Endothelial cell of umbilical vein (primary cell): ENCODE results near the gene LAG3. TPM values are rescaled to one million over a fixed set of nuclear protein-coding genes. Genes with fewer than 3 reads are reported as not detected.

ENCODE experiments used
- BruUV-seq: library from RNA; stranded (reverse); fragments of 400-500 nt; replicated peaks from 2 replicates; lab custom pipeline; 2021; lab: Mats Ljungman, UMichigan
- CTCF ChIA-PET: fragments of 300-600, 350-600 bp; sonication (Branson Sonifier 250); formaldehyde crosslinking; loops from one replicate; lab custom pipeline; 2021; ENCODE audit warnings: antibody characterized with exemption, inconsistent platforms; lab: Charles Lee
- POLR2A ChIA-PET: fragments of 300-600, 350-600 bp; sonication (Branson Sonifier 250); formaldehyde crosslinking; loops from one replicate; lab custom pipeline; 2021; ENCODE audit warnings: antibody characterized with exemption, inconsistent platforms; lab: Charles Lee
- DNase-seq: peaks from one replicate; pipeline ENCODE4 v3.0.0-alpha.2; 2011; ENCODE audit warnings: low read depth, low spot score
- FAIRE-seq: peaks from 2 replicates; lab custom pipeline; 2011; peaks lifted over from hg19 to GRCh38; lab: Jason Lieb, UNC
- H2AFZ ChIP-seq: 2 replicates; pipeline ENCODE4 v1.6.0; 2012; ENCODE audit warnings: low read depth, low read length, control low read depth, inconsistent platforms
- H3K27ac ChIP-seq: 2 replicates; pipeline ENCODE4 v1.5.1; 2011; ENCODE audit warnings: low read depth, mild to moderate bottlenecking, control low read depth, low read length, moderate library complexity; ENCODE audit not compliant: insufficient read depth
- H3K27me3 ChIP-seq, 2 experiments: 2 replicates each; pipeline versions ENCODE4 v1.6.0 to v1.6.1; 2011; ENCODE audit warnings: low read length in 2 of 2, mixed read lengths in 1 of 2; ENCODE audit not compliant: control insufficient read depth in 2 of 2, insufficient read depth in 2 of 2
- H3K36me3 ChIP-seq, 2 experiments: 2 replicates in 1 of 2; 3 replicates in 1 of 2; pipeline ENCODE4 v1.5.1; 2011; ENCODE audit warnings: low read length in 2 of 2, mild to moderate bottlenecking in 1 of 2, moderate library complexity in 1 of 2; ENCODE audit not compliant: control insufficient read depth in 2 of 2, insufficient read depth in 2 of 2; ENCODE audit errors: extremely low read depth in 1 of 2
- H3K4me1 ChIP-seq: 3 replicates; pipeline ENCODE4 v1.5.1; 2011; ENCODE audit warnings: mild to moderate bottlenecking, low read length; ENCODE audit not compliant: control insufficient read depth, insufficient read depth; ENCODE audit errors: extremely low read depth
- H3K4me2 ChIP-seq: 2 replicates; pipeline ENCODE4 v1.6.1; 2011; ENCODE audit warnings: low read length, control low read depth, mixed read lengths; ENCODE audit not compliant: insufficient read depth
- H3K4me3 ChIP-seq, 3 experiments: fragments of 200-600 bp in 1 of 3; sonication (generic), shearing (Covaris generic) in 1 of 3; replicated peaks in 1 of 3; 2 replicates each; pipeline ENCODE4 v1.5.1; 2011 to 2016; ENCODE audit warnings: control low read depth in 3 of 3, low read length in 3 of 3, mild to moderate bottlenecking in 2 of 3, inconsistent platforms in 1 of 3, low read depth in 1 of 3, moderate library complexity in 1 of 3; ENCODE audit not compliant: insufficient read depth in 1 of 3
- H3K79me2 ChIP-seq: 2 replicates; pipeline ENCODE4 v1.6.0; 2012; ENCODE audit warnings: low read length, inconsistent platforms; ENCODE audit not compliant: control insufficient read depth, insufficient read depth
- H3K9ac ChIP-seq: replicated peaks from 2 replicates; pipeline ENCODE3; 2011; ENCODE audit warnings: low read length, control low read depth; ENCODE audit not compliant: insufficient read depth; ENCODE audit errors: extremely low read depth
- H3K9me1 ChIP-seq: replicated peaks from 3 replicates; pipeline ENCODE4 v1.6.0; 2011; ENCODE audit warnings: mild to moderate bottlenecking, low read length; ENCODE audit not compliant: control insufficient read depth, insufficient read depth; ENCODE audit errors: extremely low read depth
- H3K9me3 ChIP-seq: replicated peaks from 2 replicates; pipeline ENCODE4 v1.5.1; 2012; ENCODE audit warnings: low read length, inconsistent platforms; ENCODE audit not compliant: control insufficient read depth, insufficient read depth
- H4K20me1 ChIP-seq: replicated peaks from 2 replicates; pipeline ENCODE3; 2011; ENCODE audit warnings: mild to moderate bottlenecking, low read length; ENCODE audit not compliant: control insufficient read depth, insufficient read depth; ENCODE audit errors: extremely low read depth
- EZH2 ChIP-seq: IDR thresholded peaks from 2 replicates; pipeline ENCODE4 v1.6.1; 2012; ENCODE audit warnings: borderline replicate concordance, low read depth, mild to moderate bottlenecking, moderate library complexity, low read length, inconsistent platforms; ENCODE audit not compliant: severe bottlenecking
- FOS ChIP-seq: IDR thresholded peaks from 2 replicates; pipeline ENCODE4 v1.6.1; 2011; ENCODE audit warnings: mild to moderate bottlenecking, low read length, moderate library complexity, borderline replicate concordance; ENCODE audit not compliant: insufficient read depth
- GATA2 ChIP-seq: IDR thresholded peaks from 2 replicates; pipeline ENCODE4 v1.7.0; 2011; ENCODE audit warnings: low read depth, mild to moderate bottlenecking, moderate library complexity, mixed read lengths, low read length; ENCODE audit not compliant: insufficient read length, insufficient read depth
- MAX ChIP-seq: IDR thresholded peaks from 2 replicates; pipeline ENCODE4 v1.6.1; 2011; ENCODE audit not compliant: insufficient read depth, insufficient read length
- POLR2A ChIP-seq: IDR thresholded peaks from 2 replicates; pipeline ENCODE4 v1.6.1; 2012; ENCODE audit warnings: low read depth, mild to moderate bottlenecking, control low read depth, low read length
- POLR2AphosphoS5 ChIP-seq: IDR thresholded peaks from 2 replicates; pipeline ENCODE4 v1.6.1; 2012; ENCODE audit warnings: low read depth, mild to moderate bottlenecking, control low read depth, low read length, moderate library complexity; ENCODE audit not compliant: insufficient read depth
- dilution Hi-C: fragments of 300-500 bp; cut with MboI; formaldehyde crosslinking; loops from one replicate; pipeline ENCODE4 v1.15.0; 2019; ENCODE audit warnings: low sequenced_read_pairs; ENCODE audit not compliant: extremely low pct_ligation_motif_present
- intact Hi-C: fragments of 100-400 bp; cut with micrococcal nuclease; formaldehyde crosslinking; loops from one replicate; pipeline ENCODE4 v1.10.0; 2022
- polyA plus RNA-seq, 4 experiments: library from polyadenylated mRNA; depleted of rRNA in 3 of 4; stranded (reverse) in 3 of 4; unstranded in 1 of 4; fragments of >200 nt; gene quantifications; 2 replicates each; pipeline versions ENCODE4 v1.2.1 to v1.2.3, GENCODE V29; 2011 to 2012; ENCODE audit warnings: missing spikeins in 1 of 4
- total RNA-seq: library from RNA; stranded (reverse); gene quantifications from 2 replicates; pipeline ENCODE4 v1.2.3, GENCODE V29; 2021

LAG3 gene
- total and polyA plus RNA-seq, 2 donors (not counting 3 experiments of a cell fraction or from before 2014, with no cell fraction given): 1.3 to 3.8 TPM

GRCh38 chr12:6765048-6765633 lies 7.2 kb upstream of the LAG3 start:
- CTCF ChIA-PET: interaction anchor here (1.1 to 8.4 kb wide), 5 partner anchors 12 to 60 kb away, joined by 4 to 234 read pairs (median 12); partner anchors contain the start of genes COPS7A and MLF2
- peak overlapping the region; percentile 28 for H2AFZ ChIP-seq

More at GRCh38 chr12:6765048-6765633, 7.2 kb upstream of the LAG3 start:
- Histone ChIP-seq H4K20me1 (no peaks in the 10 kb centered on the region), H3K9ac (no peak overlapping the region), H3K9me1 (no peaks in the 10 kb centered on the region), H3K4me1 (peaks cover 38% of the 10 kb centered on the region), H3K79me2 (peaks cover 32% of the 10 kb centered on the region), H3K27me3 (no peaks in the 10 kb centered on the region), H3K4me2 (peak overlapping the region; percentile 33), H3K9me3 (no peaks in the 10 kb centered on the region), H3K36me3 (peaks cover 0 to 9% of the 10 kb centered on the region in 2 experiments), H3K27ac (peak overlapping the region; percentile 70), H3K4me3 (peak overlapping the region in 1 of 3 experiments; percentile 21)
- POLR2A ChIA-PET: interaction anchor here (0.8 to 2.5 kb wide), 5 partner anchors 12 to 294 kb away, joined by 3 to 43 read pairs (median 9); partner anchors contain the start of genes COPS7A, GPR162, MLF2 and TPI1
- TF ChIP-seq FOS (no peak), EZH2 (no peak), POLR2AphosphoS5 (no peak), GATA2 (no peak), MAX (no peak), POLR2A (no peak)
- DNase-seq: peak; percentile 41
- intact Hi-C loops (no loop called here), dilution Hi-C loops (no loop called here)
- FAIRE-seq: peak; percentile 80
- BruUV-seq: no TSS peak
